Esophagus muscularis mucosa (tissue), 4 donors: ENCODE data around the gene GPBAR1. TPM values are rescaled to one million over a fixed set of nuclear protein-coding genes. Genes with fewer than 3 reads are reported as not detected.

ENCODE experiments used
- DNase-seq: peaks from one replicate; pipeline ENCODE4 v3.0.0-alpha.2; 2017; ENCODE audit errors: extremely low spot score
- H3K27ac ChIP-seq, 4 donors: fragments of 200-600 bp; sonication (generic); replicated peaks in 1 of 4; 1 replicate in 3 of 4; 2 replicates in 1 of 4; pipeline ENCODE4 v1.5.1; 2016 to 2019; ENCODE audit warnings: mild to moderate bottlenecking in 1 of 4
- H3K27me3 ChIP-seq, 4 donors: fragments of 200-600 bp; sonication (generic); one replicate each; pipeline versions ENCODE4 v1.5.1 to v1.6.0; 2016 to 2019
- H3K36me3 ChIP-seq, 4 donors: fragments of 200-600 bp; sonication (generic); one replicate each; pipeline ENCODE4 v1.5.1; 2016 to 2019
- H3K4me1 ChIP-seq, 4 donors: fragments of 200-600 bp; sonication (generic); one replicate each; pipeline ENCODE4 v1.5.1; 2016 to 2019
- H3K4me3 ChIP-seq, 4 donors: fragments of 200-600 bp; sonication (generic); 1 replicate in 2 of 4; 2 replicates in 2 of 4; pipeline ENCODE4 v1.5.1; 2016 to 2019; ENCODE audit warnings: mild to moderate bottlenecking in 4 of 4, moderate library complexity in 1 of 4
- H3K9me3 ChIP-seq, 4 donors: fragments of 200-600 bp; sonication (generic); 1 replicate in 3 of 4; 2 replicates in 1 of 4; pipeline ENCODE4 v1.5.1; 2016 to 2019
- CTCF ChIP-seq, 3 experiments: fragments of 200-600 bp in 2 of 3; fragments of 450-650 bp in 1 of 3; sonication (generic) in 2 of 3; IDR thresholded peaks; one replicate each; pipeline ENCODE4 v1.5.1; 2017 to 2019; ENCODE audit warnings: antibody characterized with exemption in 3 of 3, mild to moderate bottlenecking in 2 of 3, moderate library complexity in 1 of 3
- EP300 ChIP-seq: sonication (generic); formaldehyde crosslinking; IDR thresholded peaks from one replicate; pipeline ENCODE4 v1.6.1; 2017; ENCODE audit warnings: antibody characterized with exemption
- POLR2A ChIP-seq: fragments of 450-650 bp; IDR thresholded peaks from one replicate; pipeline ENCODE4 v1.6.1; 2017; ENCODE audit warnings: antibody characterized with exemption, moderate library complexity, mild to moderate bottlenecking, low read depth
- POLR2AphosphoS5 ChIP-seq, 2 donors: sonication (generic); formaldehyde crosslinking; IDR thresholded peaks; one replicate each; pipeline ENCODE4 v1.6.1; 2017; ENCODE audit warnings: antibody characterized with exemption in 2 of 2
- WGBS: methylation state at CpG from one replicate; pipeline ENCODE4 v1.1.5; 2018; 5-methylcytosine and 5-hydroxymethylcytosine counted together
- intact Hi-C: fragments of 100-400 bp; cut with DNase I; formaldehyde crosslinking; loops from one replicate; pipeline ENCODE4 v1.15.1; 2023
- total RNA-seq, 4 donors: library from RNA; depleted of rRNA; stranded (reverse); fragments of >200 nt; gene quantifications; one replicate each; pipeline versions ENCODE4 v1.1.0 to v1.2.1, GENCODE V29; 2016

The GPBAR1 gene
- total RNA-seq, 4 donors from 2014 or later: 0.42 to 4.5 (median 3.9) TPM

GRCh38 chr2:218296200-218296599 is 35.4 kb downstream of the GPBAR1 start:
- TF ChIP-seq CTCF (IDR thresholded peaks at IDR 0.05) (no peak), POLR2AphosphoS5 (IDR thresholded peaks at IDR 0.05) (no peak), POLR2A (no peak), EP300 (no peak)
- intact Hi-C loops: no loop called here
- Histone ChIP-seq H3K27ac (no peak overlapping the region), H3K9me3 (no peaks in the 10 kb centered on the region), H3K36me3 (no peaks in the 10 kb centered on the region), H3K4me3 (no peak overlapping the region), H3K27me3 (no peaks in the 10 kb centered on the region), H3K4me1 (peaks cover 18 to 28% (median 19%) of the 10 kb centered on the region in 4 donors)
- no peak for DNase-seq
- 90% methylated on average over 1 of the region's 1 CpG for WGBS

GRCh38 chr2:218296847-218297246 is 36.0 kb downstream of the GPBAR1 start:
- intact Hi-C loops: no loop called here
- no peak overlapping the region for H3K4me3 ChIP-seq
- peaks cover 14 to 27% (median 17%) of the 10 kb centered on the region in 4 donors for H3K4me1 ChIP-seq
- WGBS: 81% methylated on average over 7 of the region's 7 CpGs
- no peak for TF ChIP-seq POLR2AphosphoS5 (IDR thresholded peaks at IDR 0.05)
- TF ChIP-seq EP300: no peak
- no peak for TF ChIP-seq CTCF (IDR thresholded peaks at IDR 0.05)
- no peak for TF ChIP-seq POLR2A
- H3K36me3 ChIP-seq: no peaks in the 10 kb centered on the region
- no peak overlapping the region for H3K27ac ChIP-seq
- DNase-seq: no peak
- H3K9me3 ChIP-seq: no peaks in the 10 kb centered on the region
- no peaks in the 10 kb centered on the region for H3K27me3 ChIP-seq

- intact Hi-C loops: no loop called here
- no peak for TF ChIP-seq CTCF (IDR thresholded peaks at IDR 0.05)
- TF ChIP-seq POLR2A: no peak
- TF ChIP-seq POLR2AphosphoS5 (IDR thresholded peaks at IDR 0.05): no peak
- TF ChIP-seq EP300: no peak
- Histone ChIP-seq H3K27me3 (no peaks in the 10 kb centered on the region), H3K9me3 (no peaks in the 10 kb centered on the region), H3K4me1 (peaks cover 5 to 14% (median 8%) of the 10 kb centered on the region in 4 donors), H3K4me3 (no peak overlapping the region), H3K27ac (no peak overlapping the region), H3K36me3 (no peaks in the 10 kb centered on the region)
- WGBS: 87% methylated on average over 6 of the region's 6 CpGs
- no peak for DNase-seq
Observed at GRCh38 chr2:218298314-218298875, 37.6 kb downstream of the GPBAR1 start.

GRCh38 chr2:218300141-218300540 is 39.3 kb downstream of the GPBAR1 start:
- Histone ChIP-seq H3K4me3 (no peak overlapping the region), H3K27me3 (no peaks in the 10 kb centered on the region), H3K4me1 (peaks cover 0 to 7% (median 3%) of the 10 kb centered on the region in 4 donors), H3K27ac (no peak overlapping the region), H3K36me3 (no peaks in the 10 kb centered on the region), H3K9me3 (no peaks in the 10 kb centered on the region)
- no peak for TF ChIP-seq EP300
- no peak for TF ChIP-seq POLR2AphosphoS5 (IDR thresholded peaks at IDR 0.05)
- TF ChIP-seq CTCF (IDR thresholded peaks at IDR 0.05): no peak
- DNase-seq: no peak
- intact Hi-C loops: loop anchor here (5.0 kb wide), 3 partner anchors 57 to 167 kb away; partner anchors contain the start of gene CATIP
- 80% methylated on average over 4 of the region's 4 CpGs for WGBS
